Activated CD8-positive, alpha-beta T cell treated with anti-CD3 and anti-CD28 coated beads, Interleukin-2, amount 10 ng/mL, durations not matched to agents 7 days and 5 days (primary cell): ENCODE measurements around the gene PPP6R1. TPM values are rescaled to one million over a fixed set of nuclear protein-coding genes. Genes with fewer than 3 reads are reported as not detected.

ENCODE experiments used
- ATAC-seq: fragments of 150-1000 bp; cut with Tn5 transposase; one replicate; pipeline ENCODE4 v1.10.0; 2021; ENCODE audit warnings: moderate library complexity
- CTCF ChIA-PET: fragments of 350-600 bp; sonication (Branson Sonifier 250); formaldehyde crosslinking; loops from one replicate; lab custom pipeline; 2021; ENCODE audit warnings: antibody characterized with exemption; lab: Charles Lee
- POLR2A ChIA-PET: fragments of 350-600 bp; sonication (Branson Sonifier 250); formaldehyde crosslinking; loops from one replicate; lab custom pipeline; 2021; ENCODE audit warnings: antibody characterized with exemption; lab: Charles Lee
- DNase-seq: peaks from one replicate; pipeline ENCODE4 v3.0.0-alpha.2; 2020
- H3K27ac Mint-ChIP-seq: one replicate; pipeline ENCODE4 v1.8.0; 2021; ENCODE audit warnings: mild to moderate bottlenecking, mixed read lengths
- H3K27me3 Mint-ChIP-seq: one replicate; pipeline ENCODE4 v1.8.0; 2021; ENCODE audit warnings: low read depth, mixed read lengths
- H3K36me3 Mint-ChIP-seq: one replicate; pipeline ENCODE4 v1.8.0; 2021; ENCODE audit warnings: low read depth, mixed read lengths
- H3K4me1 Mint-ChIP-seq: one replicate; pipeline ENCODE4 v1.8.0; 2021; ENCODE audit warnings: low read depth, mixed read lengths
- H3K4me3 Mint-ChIP-seq: one replicate; pipeline ENCODE4 v1.8.0; 2021; ENCODE audit warnings: mild to moderate bottlenecking, mixed read lengths
- H3K9me3 Mint-ChIP-seq: one replicate; pipeline ENCODE4 v1.8.0; 2022; ENCODE audit warnings: mixed read lengths; ENCODE audit not compliant: insufficient read depth
- microRNA-seq: library from miRNA; unstranded; fragments of <30 nt; microRNA quantifications from one replicate; pipeline ENCODE4 v1.2.0, GENCODE V29; 2022
- total RNA-seq, 2 experiments: library from RNA; stranded (reverse); gene quantifications; one replicate each; pipeline ENCODE4 v1.2.3, GENCODE V29; 2021

The PPP6R1 gene
- total RNA-seq, 2 experiments from 2014 or later = 256 to 265 TPM

DNA sequence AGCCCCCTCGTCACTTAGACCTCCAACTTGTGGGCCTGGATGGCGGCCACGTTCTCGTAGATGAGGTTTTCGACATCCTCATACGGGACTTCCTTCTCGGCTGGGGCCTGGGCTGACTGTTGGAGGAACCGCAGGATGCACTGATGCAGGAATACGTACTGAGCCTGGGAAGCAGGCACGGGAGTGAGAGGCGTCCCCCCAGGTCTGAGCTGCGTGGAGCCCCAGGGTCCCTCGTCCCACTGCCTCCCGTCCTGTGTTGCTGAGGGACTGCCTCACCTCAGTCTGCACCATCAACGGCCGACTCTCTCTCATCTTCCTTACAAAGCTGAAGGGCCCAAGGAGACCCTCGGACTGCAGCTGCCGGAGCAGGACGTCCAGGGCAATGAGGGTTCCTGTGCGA, 77.1 kb downstream of the PPP6R1 start:
- ChIA-PET CTCF (no interaction called here), POLR2A (no interaction called here)
- DNase-seq (no peak), ATAC-seq (no peak)
- Mint-ChIP-seq H3K36me3 (no peaks in the 10 kb centered on the region), H3K27me3 (peaks cover 32% of the 10 kb centered on the region), H3K9me3 (no peaks in the 10 kb centered on the region), H3K27ac (no peak overlapping the region), H3K4me1 (peaks cover 35% of the 10 kb centered on the region), H3K4me3 (no peak overlapping the region)

Small RNAs within 50 kb of the gene (microRNA-seq; reads per million reads assigned to microRNA genes)
- 2.9 reads per million for gene MIR6802
- 4.6 reads per million for gene MIR6803
- not detected for gene MIR6804

Other genes starting within 250 kb of the PPP6R1 start
- under 1 TPM; 0.39 to 0.58 TPM for gene GP6, start 220.8 kb downstream of the PPP6R1 start, total RNA-seq
- 10 to 100 TPM; 30.9 to 33.1 TPM for gene RDH13, start 195.9 kb downstream of the PPP6R1 start, total RNA-seq
- gene EPS8L1, start 183.1 kb downstream of the PPP6R1 start, total RNA-seq = 1 to 10 TPM; 4.9 to 8.6 TPM
- 100 to 1,000 TPM; 137 to 142 TPM for gene PPP1R12C, start 141.4 kb downstream of the PPP6R1 start, total RNA-seq
- gene TNNT1, start 109.8 kb downstream of the PPP6R1 start, total RNA-seq = not detected
- not detected for gene TNNI3, start 101.3 kb downstream of the PPP6R1 start, total RNA-seq
- gene DNAAF3, start 92.4 kb downstream of the PPP6R1 start, total RNA-seq = under 1 TPM; 0.21 to 0.23 TPM
- gene SYT5, start 78.7 kb downstream of the PPP6R1 start, total RNA-seq = 1 to 10 TPM in 1 of 2 experiments, under 1 TPM in 1; 0.47 to 1.3 TPM
- not detected for gene PTPRH, start 49.5 kb downstream of the PPP6R1 start, total RNA-seq
- gene TMEM86B, start 30.3 kb downstream of the PPP6R1 start, total RNA-seq = 10 to 100 TPM; 11.0 to 13.8 TPM
- 10 to 100 TPM; 31.1 to 32.7 TPM for gene HSPBP1, start 21.1 kb upstream of the PPP6R1 start, total RNA-seq
- 1 to 10 TPM; 7.3 to 7.5 TPM for gene BRSK1, start 25.0 kb upstream of the PPP6R1 start, total RNA-seq
- gene TMEM150B, start 66.3 kb upstream of the PPP6R1 start, total RNA-seq = under 1 TPM in 1 of 2 experiments, not detected in 1; 0.26 TPM
- 10 to 100 TPM; 21.9 to 26.7 TPM for gene KMT5C, start 80.9 kb upstream of the PPP6R1 start, total RNA-seq
- under 1 TPM in 1 of 2 experiments, not detected in 1; 0.34 TPM for gene COX6B2, start 95.7 kb upstream of the PPP6R1 start, total RNA-seq
- gene GARIN5B, start 104.2 kb upstream of the PPP6R1 start, total RNA-seq = not detected
- under 1 TPM; 0.26 to 0.34 TPM for gene IL11, start 111.4 kb upstream of the PPP6R1 start, total RNA-seq
- gene TMEM190, start 117.8 kb upstream of the PPP6R1 start, total RNA-seq = not detected
- 10 to 100 TPM; 23.6 to 26.7 TPM for gene TMEM238, start 125.3 kb upstream of the PPP6R1 start, total RNA-seq
- gene RPL28, start 126.9 kb upstream of the PPP6R1 start, total RNA-seq = 1,000 to 10,000 TPM; 2,948 to 3,082 TPM
- 100 to 1,000 TPM; 333 to 353 TPM for gene UBE2S, start 148.8 kb upstream of the PPP6R1 start, total RNA-seq
- gene SHISA7, start 184.3 kb upstream of the PPP6R1 start, total RNA-seq = not detected
- 10 to 100 TPM; 31.9 to 32.1 TPM for gene ISOC2, start 202.6 kb upstream of the PPP6R1 start, total RNA-seq
- not detected for gene C19orf85, start 205.7 kb upstream of the PPP6R1 start, total RNA-seq
- 10 to 100 TPM; 10.2 to 11.6 TPM for gene ZNF628, start 217.6 kb upstream of the PPP6R1 start, total RNA-seq
- gene NAT14, start 226.2 kb upstream of the PPP6R1 start, total RNA-seq = 10 to 100 TPM; 16.2 to 16.4 TPM
- under 1 TPM; 0.50 to 0.55 TPM for gene SSC5D, start 229.4 kb upstream of the PPP6R1 start, total RNA-seq